IMR-90 (cell line): ENCODE measurements around the gene NCOA3. TPM values are rescaled to one million over a fixed set of nuclear protein-coding genes. Genes with fewer than 3 reads are reported as not detected.
A peak's percentile ranks its signal among the peaks of the same experiment; 100 is the strongest.

Experiments
- ATAC-seq: fragments of 200-7000 bp; cut with Tn5 transposase; 2 replicates; pipeline ENCODE4 v1.9.1; 2020; ENCODE audit warnings: low read depth, mild to moderate bottlenecking, moderate library complexity
- BruUV-seq: library from RNA; stranded (reverse); fragments of 400-500 nt; replicated peaks from 2 replicates; lab custom pipeline; 2021; lab: Mats Ljungman, UMichigan
- CTCF ChIA-PET: fragments of 300-600 bp; formaldehyde crosslinking; extraction: SDS; loops from one replicate; lab custom pipeline; 2021; ENCODE audit warnings: antibody characterized with exemption; lab: Yijun Ruan, JAX
- POLR2A ChIA-PET: fragments of 300-600 bp; sonication (Branson Sonifier 250); formaldehyde crosslinking; loops from one replicate; lab custom pipeline; 2022; ENCODE audit warnings: antibody characterized with exemption; ENCODE audit not compliant: unreplicated experiment; lab: Charles Lee
- DNase-seq: peaks from one replicate; pipeline ENCODE4 v3.0.0; 2013
- H2AFZ ChIP-seq: replicated peaks from 2 replicates; pipeline ENCODE3; 2013; ENCODE audit warnings: low read length, mild to moderate bottlenecking; ENCODE audit not compliant: poor library complexity
- H2AK5ac ChIP-seq: 2 replicates; pipeline ENCODE4 v1.6.1; 2013; ENCODE audit warnings: low read depth, low read length, inconsistent platforms
- H2AK9ac ChIP-seq: replicated peaks from 2 replicates; pipeline ENCODE3; 2013; ENCODE audit warnings: mild to moderate bottlenecking, low read depth, low read length, moderate library complexity; ENCODE audit not compliant: poor library complexity
- H2BK120ac ChIP-seq: 2 replicates; pipeline ENCODE4 v1.6.1; 2013; ENCODE audit warnings: low read depth, low read length, inconsistent platforms
- H2BK15ac ChIP-seq: 3 replicates; pipeline ENCODE4 v1.6.1; 2013; ENCODE audit warnings: low read depth, low read length, inconsistent platforms
- H2BK20ac ChIP-seq: 2 replicates; pipeline ENCODE4 v1.6.1; 2013; ENCODE audit warnings: low read depth, mild to moderate bottlenecking, inconsistent platforms, low read length, moderate library complexity
- H2BK5ac ChIP-seq: 2 replicates; pipeline ENCODE4 v1.6.1; 2013; ENCODE audit warnings: mild to moderate bottlenecking, low read depth, low read length, inconsistent platforms; ENCODE audit not compliant: poor library complexity, severe bottlenecking
- H3K14ac ChIP-seq: replicated peaks from 2 replicates; pipeline ENCODE4 v1.6.1; 2013; ENCODE audit warnings: low read depth, low read length, inconsistent platforms
- H3K18ac ChIP-seq: 2 replicates; pipeline ENCODE4 v1.6.1; 2013; ENCODE audit warnings: low read depth, low read length, control low read depth
- H3K23ac ChIP-seq: 2 replicates; pipeline ENCODE4 v1.6.1; 2013; ENCODE audit warnings: low read depth, low read length, inconsistent platforms
- H3K27ac ChIP-seq: 2 replicates; pipeline ENCODE4 v1.5.1; 2013; ENCODE audit warnings: mild to moderate bottlenecking, control low read depth, low read length; ENCODE audit not compliant: insufficient read depth
- H3K27me3 ChIP-seq: 2 replicates; pipeline ENCODE4 v1.6.1; 2013; ENCODE audit warnings: low read length; ENCODE audit not compliant: control insufficient read depth, insufficient read depth
- H3K36me3 ChIP-seq: 2 replicates; pipeline ENCODE4 v1.6.1; 2013; ENCODE audit warnings: low read length, mixed read lengths; ENCODE audit not compliant: control insufficient read depth, insufficient read depth
- H3K4ac ChIP-seq: 2 replicates; pipeline ENCODE4 v1.6.1; 2013; ENCODE audit warnings: low read depth, low read length, inconsistent platforms
- H3K4me1 ChIP-seq: 2 replicates; pipeline ENCODE4 v1.6.1; 2013; ENCODE audit warnings: low read length, mixed read lengths; ENCODE audit not compliant: control insufficient read depth, insufficient read depth
- H3K4me2 ChIP-seq: 2 replicates; pipeline ENCODE4 v1.6.1; 2013; ENCODE audit warnings: low read depth, mild to moderate bottlenecking, control low read depth, low read length, moderate library complexity
- H3K4me3 ChIP-seq: 2 replicates; pipeline ENCODE4 v1.5.1; 2013; ENCODE audit warnings: low read depth, mild to moderate bottlenecking, control low read depth, low read length, moderate library complexity; ENCODE audit not compliant: insufficient read depth
- H3K56ac ChIP-seq: 2 replicates; pipeline ENCODE4 v1.6.1; 2013; ENCODE audit warnings: low read length, inconsistent platforms; ENCODE audit not compliant: insufficient read depth; ENCODE audit errors: extremely low read depth
- H3K79me1 ChIP-seq, 2 experiments: 2 replicates each; pipeline ENCODE4 v1.6.1; 2013; ENCODE audit warnings: low read length in 2 of 2, inconsistent platforms in 1 of 2, low read depth in 1 of 2
- H3K9ac ChIP-seq: 2 replicates; pipeline ENCODE4 v1.6.1; 2013; ENCODE audit warnings: low read depth, low read length, control low read depth
- H3K9me1 ChIP-seq: 2 replicates; pipeline ENCODE4 v1.6.1; 2013; ENCODE audit warnings: low read length, inconsistent platforms; ENCODE audit not compliant: insufficient read depth
- H3K9me3 ChIP-seq: 2 replicates; pipeline ENCODE4 v1.6.1; 2013; ENCODE audit warnings: low read length; ENCODE audit not compliant: control insufficient read depth, insufficient read depth
- H4K20me1 ChIP-seq: 2 replicates; pipeline ENCODE4 v1.6.1; 2013; ENCODE audit warnings: low read length, inconsistent platforms; ENCODE audit not compliant: insufficient read depth
- H4K5ac ChIP-seq: 2 replicates; pipeline ENCODE4 v1.6.1; 2013; ENCODE audit warnings: mild to moderate bottlenecking, low read depth, low read length, control low read depth
- H4K8ac ChIP-seq, 2 experiments: 2 replicates each; pipeline ENCODE4 v1.6.1; 2013; ENCODE audit warnings: low read depth in 2 of 2, low read length in 2 of 2, control low read depth in 1 of 2, inconsistent platforms in 1 of 2
- H4K91ac ChIP-seq: 2 replicates; pipeline ENCODE4 v1.6.1; 2013; ENCODE audit warnings: low read depth, low read length, inconsistent platforms; ENCODE audit not compliant: insufficient read depth
- BHLHE40 ChIP-seq: fragments of 150-350 bp; IDR thresholded peaks from 2 replicates; pipeline ENCODE4 v1.6.1; 2016; ENCODE audit warnings: mild to moderate bottlenecking, low read depth, low read length
- CEBPB ChIP-seq: IDR thresholded peaks from 2 replicates; pipeline ENCODE4 v1.6.1; 2012; ENCODE audit warnings: low read depth, low read length, improper control_type of control experiment
- CHD1 ChIP-seq: IDR thresholded peaks from 2 replicates; pipeline ENCODE4 v1.6.1; 2012; ENCODE audit warnings: low read depth, low read length, improper control_type of control experiment
- CTCF ChIP-seq: conservative IDR thresholded peaks from 2 replicates; pipeline ENCODE4 v1.5.1; 2012; ENCODE audit warnings: mild to moderate bottlenecking, low read depth, low read length, improper control_type of control experiment
- FOS ChIP-seq: fragments of 150-350 bp; IDR thresholded peaks from 2 replicates; pipeline ENCODE4 v1.6.1; 2016; ENCODE audit warnings: low read depth, low read length
- MAFK ChIP-seq: IDR thresholded peaks from 2 replicates; pipeline ENCODE4 v1.6.1; 2012; ENCODE audit warnings: low read depth, low read length, improper control_type of control experiment
- MAZ ChIP-seq: IDR thresholded peaks from 2 replicates; pipeline ENCODE4 v1.6.1; 2012; ENCODE audit warnings: low read depth, mild to moderate bottlenecking, low read length, improper control_type of control experiment, moderate library complexity, borderline replicate concordance
- MXI1 ChIP-seq: IDR thresholded peaks from 2 replicates; pipeline ENCODE4 v1.6.1; 2012; ENCODE audit warnings: low read depth, mild to moderate bottlenecking, low read length, moderate library complexity, borderline replicate concordance
- NFE2L2 ChIP-seq: fragments of 150-350 bp; IDR thresholded peaks from 2 replicates; pipeline ENCODE4 v1.6.1; 2016; ENCODE audit warnings: low read depth, mild to moderate bottlenecking, low read length
- POLR2A ChIP-seq: IDR thresholded peaks from 2 replicates; pipeline ENCODE4 v1.6.1; 2012; ENCODE audit warnings: mild to moderate bottlenecking, low read depth, low read length
- RAD21 ChIP-seq: IDR thresholded peaks from 2 replicates; pipeline ENCODE4 v1.6.1; 2012; ENCODE audit warnings: low read length, improper control_type of control experiment
- RCOR1 ChIP-seq: IDR thresholded peaks from 2 replicates; pipeline ENCODE4 v1.6.1; 2012; ENCODE audit warnings: mild to moderate bottlenecking, low read length, improper control_type of control experiment; ENCODE audit not compliant: insufficient replicate concordance
- RFX5 ChIP-seq: IDR thresholded peaks from 2 replicates; pipeline ENCODE4 v1.8.0; 2012; ENCODE audit warnings: low read depth, mild to moderate bottlenecking, low read length, moderate library complexity
- SMC3 ChIP-seq: fragments of 150-350 bp; IDR thresholded peaks from 2 replicates; pipeline ENCODE4 v1.6.1; 2016; ENCODE audit warnings: low read depth, mild to moderate bottlenecking, antibody characterized with exemption, low read length, moderate library complexity
- USF2 ChIP-seq: fragments of 150-350 bp; IDR thresholded peaks from 2 replicates; pipeline ENCODE4 v1.6.1; 2017; ENCODE audit warnings: mild to moderate bottlenecking, antibody characterized with exemption, low read length, low read depth
- WGBS, 2 experiments: methylation state at CpG; one replicate each; pipeline versions ENCODE4 v1.1.5 to v1.1.7; 2013; ENCODE audit warnings: missing lambda C conversion rate in 2 of 2; ENCODE audit not compliant: insufficient read length in 1 of 2; ENCODE audit errors: extremely low coverage in 2 of 2; 5-methylcytosine and 5-hydroxymethylcytosine counted together
- dilution Hi-C: fragments of 300-500 bp; cut with HindIII; formaldehyde crosslinking; loops from one replicate; pipeline ENCODE4 v1.14.3; 2018; ENCODE audit warnings: low sequenced_read_pairs; ENCODE audit not compliant: unreplicated experiment
- in situ Hi-C: fragments of 300-500 bp; cut with MboI; formaldehyde crosslinking; loops from 3 replicates; pipeline ENCODE4 v1.14.3; 2019; ENCODE audit warnings: low sequenced_read_pairs, inconsistent platforms, mixed read lengths
- intact Hi-C: fragments of 100-400 bp; cut with micrococcal nuclease; formaldehyde crosslinking; loops from 2 replicates; pipeline ENCODE4 v1.10.0; 2022
- polyA plus RNA-seq, 3 experiments: library from polyadenylated mRNA; depleted of rRNA; stranded (reverse); fragments of >200 nt; gene quantifications; 2 replicates each; pipeline ENCODE4 v1.2.3, GENCODE V29; 2012; ENCODE audit warnings: low replicate concordance in 1 of 3
- total RNA-seq: library from RNA; depleted of rRNA; stranded (reverse); fragments of >200 nt; gene quantifications from 2 replicates; pipeline ENCODE4 v1.2.3, GENCODE V29; 2012

Gene NCOA3
- total and polyA plus RNA-seq, 2 of the 4 experiments (the other 2 are of a cell fraction): 8.8 to 29.0 TPM

GRCh38 chr20:47456952-47457724 lies 44.5 kb upstream of the NCOA3 start:
- peaks cover 3% of the 10 kb centered on the region; the same call in 1 of the 2 replicates for H3K9me1 ChIP-seq
- POLR2A ChIA-PET: no interaction called here
- no peak overlapping the region for H3K56ac ChIP-seq
- no peak overlapping the region for H3K4me3 ChIP-seq
- H3K14ac ChIP-seq: no peak overlapping the region
- CTCF ChIA-PET: interaction anchor here (1.0 kb wide), 1 partner anchor 164 kb away, joined by 3 read pairs; no protein-coding TSS in a partner anchor
- H3K23ac ChIP-seq: no peak overlapping the region
- no peak overlapping the region for H2BK5ac ChIP-seq
- peaks cover 12% of the 10 kb centered on the region for H3K9me3 ChIP-seq
- H2BK120ac ChIP-seq: no peak overlapping the region
- H4K20me1 ChIP-seq: no peaks in the 10 kb centered on the region
- BruUV-seq: no TSS peak
- H3K4me2 ChIP-seq: no peak overlapping the region
- no peak overlapping the region for H4K91ac ChIP-seq
- H3K27me3 ChIP-seq: no peaks in the 10 kb centered on the region
- H3K36me3 ChIP-seq: no peaks in the 10 kb centered on the region
- H3K4ac ChIP-seq: no peak overlapping the region
- no peak overlapping the region for H3K18ac ChIP-seq
- whole genome bisulfite sequencing, 2 experiments: no CpG with 5 or more reads among the region's 13 CpGs
- H2BK15ac ChIP-seq: no peak overlapping the region
- 0 out of 2 replicates have a peak, but pooled peaks have one; percentile 25 for ATAC-seq
- in situ Hi-C loops: no loop called here
- dilution Hi-C loops: no loop called here
- no peak overlapping the region for H4K5ac ChIP-seq
- no peaks in the 10 kb centered on the region for H3K79me1 ChIP-seq
- H2AK5ac ChIP-seq: no peak overlapping the region
- no peak overlapping the region for H4K8ac ChIP-seq
- H2AK9ac ChIP-seq: no peak overlapping the region
- H2BK20ac ChIP-seq: no peak overlapping the region
- H3K27ac ChIP-seq: no peak overlapping the region
- no peak overlapping the region for H2AFZ ChIP-seq
- H3K9ac ChIP-seq: no peak overlapping the region
- H3K4me1 ChIP-seq: no peaks in the 10 kb centered on the region; the same call in 1 of the 2 replicates
- peak; percentile 72 for DNase-seq
- intact Hi-C loops: no loop called here
- no peak for TF ChIP-seq CHD1
- TF ChIP-seq RCOR1: no peak
- no peak for TF ChIP-seq CTCF
- TF ChIP-seq RFX5: no peak
- no peak for TF ChIP-seq USF2
- TF ChIP-seq POLR2A: no peak
- TF ChIP-seq SMC3: no peak
- TF ChIP-seq MAFK: no peak
- TF ChIP-seq CEBPB: no peak
- no peak for TF ChIP-seq FOS
- no peak for TF ChIP-seq BHLHE40
- no peak for TF ChIP-seq NFE2L2
- TF ChIP-seq RAD21: no peak
- no peak for TF ChIP-seq MAZ
- TF ChIP-seq MXI1: no peak
